GM18873 (cell line): ENCODE data around the gene ADAMTS16.

Source experiments
- ATAC-seq: cut with Tn5 transposase; IDR thresholded peaks from one replicate; pipeline ENCODE4 v1.9.1; 2021; ENCODE audit warnings: mild to moderate bottlenecking, moderate library complexity, moderate number of reproducible peaks; ENCODE audit not compliant: unreplicated experiment, low FRiP score

Gene ADAMTS16

GRCh38 chr5:5141625-5142525 is 1.7 kb downstream of the ADAMTS16 start:
- ATAC-seq = no peak

- no peak for ATAC-seq
These were observed 4.3 kb downstream of the ADAMTS16 start for GRCh38 chr5:5144441-5144840.

GRCh38 chr5:5145651-5146529 is 5.8 kb downstream of the ADAMTS16 start:
- ATAC-seq = no peak

- no peak for ATAC-seq
These were observed 6.5 kb downstream of the ADAMTS16 start for GRCh38 chr5:5146530-5147160.

GRCh38 chr5:5149154-5149553 is 9.0 kb downstream of the ADAMTS16 start:
- no peak for ATAC-seq

- no peak for ATAC-seq
These were observed 10.5 kb downstream of the ADAMTS16 start for GRCh38 chr5:5150667-5151066.

GRCh38 chr5:5154733-5155132 is 14.6 kb downstream of the ADAMTS16 start:
- no peak for ATAC-seq

- ATAC-seq = no peak
These were observed 15.5 kb downstream of the ADAMTS16 start for GRCh38 chr5:5155617-5156016.

- no peak for ATAC-seq
These were observed 16.4 kb downstream of the ADAMTS16 start for GRCh38 chr5:5156471-5157082.

- no peak for ATAC-seq
These were observed 18.4 kb downstream of the ADAMTS16 start for GRCh38 chr5:5158472-5158895.

- no peak for ATAC-seq
These were observed 19.4 kb downstream of the ADAMTS16 start for GRCh38 chr5:5159282-5160103.

- no peak for ATAC-seq
These were observed 24.0 kb downstream of the ADAMTS16 start for GRCh38 chr5:5164163-5164562.

- no peak for ATAC-seq
These were observed 25.4 kb downstream of the ADAMTS16 start for GRCh38 chr5:5165541-5166002.

GRCh38 chr5:5169466-5169865 is 29.3 kb downstream of the ADAMTS16 start:
- ATAC-seq = no peak

GRCh38 chr5:5178136-5178535 is 38.0 kb downstream of the ADAMTS16 start:
- ATAC-seq = no peak

- no peak for ATAC-seq
These were observed 38.5 kb downstream of the ADAMTS16 start for GRCh38 chr5:5178580-5178979.

GRCh38 chr5:5179079-5179478 is 38.9 kb downstream of the ADAMTS16 start:
- no peak for ATAC-seq

GRCh38 chr5:5179597-5179996 is 39.5 kb downstream of the ADAMTS16 start:
- ATAC-seq = no peak

- ATAC-seq = no peak
These were observed 41.7 kb downstream of the ADAMTS16 start for GRCh38 chr5:5181650-5182324.
